ENCODE results near the gene UTY. TPM values are rescaled to one million over a fixed set of nuclear protein-coding genes. Genes with fewer than 3 reads are reported as not detected.

UTY gene
- total and polyA plus RNA-seq, 9 of the 15 experiments (the other 6 are each of a cell fraction or from before 2014, with no cell fraction given): 0.09 TPM; not detected in 8

DNA sequence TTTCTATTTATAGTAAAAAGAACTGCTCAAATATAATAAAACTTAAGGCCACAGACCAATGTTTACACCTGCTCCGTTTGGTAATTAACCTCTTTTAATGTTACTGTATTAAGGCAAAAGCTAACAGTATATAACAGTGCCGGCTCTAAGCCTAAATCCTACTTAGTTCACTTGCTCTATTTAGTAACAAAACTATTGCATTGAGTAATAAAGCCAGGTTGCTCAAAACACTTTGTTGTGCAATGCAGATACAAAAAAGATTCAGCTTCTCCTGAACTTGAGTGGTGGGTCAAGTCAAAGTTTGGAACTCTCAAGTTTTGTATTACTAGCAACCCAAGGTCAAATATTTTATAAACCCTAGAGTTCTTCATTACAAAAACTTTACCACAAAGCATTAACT, 116.2 kb downstream of the UTY start (continued):
- TF ChIP-seq, protein P1, sequence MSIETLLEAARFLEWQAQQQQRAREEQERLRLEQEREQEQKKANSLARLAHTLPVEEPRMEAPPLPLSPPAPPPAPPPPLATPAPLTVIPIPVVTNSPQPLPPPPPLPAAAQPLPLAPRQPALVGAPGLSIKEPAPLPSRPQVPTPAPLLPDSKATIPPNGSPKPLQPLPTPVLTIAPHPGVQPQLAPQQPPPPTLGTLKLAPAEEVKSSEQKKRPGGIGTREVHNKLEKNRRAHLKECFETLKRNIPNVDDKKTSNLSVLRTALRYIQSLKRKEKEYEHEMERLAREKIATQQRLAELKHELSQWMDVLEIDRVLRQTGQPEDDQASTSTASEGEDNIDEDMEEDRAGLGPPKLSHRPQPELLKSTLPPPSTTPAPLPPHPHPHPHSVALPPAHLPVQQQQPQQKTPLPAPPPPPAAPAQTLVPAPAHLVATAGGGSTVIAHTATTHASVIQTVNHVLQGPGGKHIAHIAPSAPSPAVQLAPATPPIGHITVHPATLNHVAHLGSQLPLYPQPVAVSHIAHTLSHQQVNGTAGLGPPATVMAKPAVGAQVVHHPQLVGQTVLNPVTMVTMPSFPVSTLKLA (conservative IDR thresholded peaks at IDR 0.05): no peak
- TF ChIP-seq HSF4 (CRISPR knock-in tag; IDR thresholded peaks at IDR 0.05; ENCODE audit: borderline replicate concordance): no peak

DNA sequence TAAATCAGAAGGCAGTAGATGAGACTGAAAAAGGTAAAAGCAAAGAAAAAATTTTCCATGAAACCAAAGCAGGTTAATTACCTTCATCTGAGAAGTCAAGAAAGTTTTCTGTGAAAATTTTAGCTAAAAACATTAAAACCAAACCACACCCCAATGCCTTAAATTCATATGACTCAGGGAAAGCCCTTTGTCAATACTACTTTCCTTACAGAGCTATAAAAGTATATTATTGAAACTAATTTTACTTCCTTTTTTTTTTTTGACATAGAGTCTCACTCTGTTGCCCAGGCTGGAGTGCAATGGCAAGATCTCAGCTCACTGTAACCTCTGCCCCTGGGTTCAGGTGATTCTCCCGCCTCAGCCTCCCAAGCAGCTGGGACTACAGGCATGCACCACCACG, 117.2 kb downstream of the UTY start:
- POLR2A ChIA-PET: no interaction called here
- H3K9ac ChIP-seq (ENCODE audit: insufficient read depth in 1 of 2, low read depth in 2 of 2, low read length in 2 of 2): no peak overlapping the region
- H3K79me2 ChIP-seq (ENCODE audit: control insufficient read depth, insufficient read depth, low read length): no peaks in the 10 kb centered on the region
- no peaks in the 10 kb centered on the region for H3K4me1 ChIP-seq (replicated peaks in 1 of 2; ENCODE audit: control insufficient read depth in 2 of 2, insufficient read depth in 2 of 2, low read length in 2 of 2)
- H2AFZ ChIP-seq (ENCODE audit: low read depth, low read length): no peak overlapping the region
- no peak overlapping the region for H3K27ac ChIP-seq (ENCODE audit: extremely low read depth, low read depth, low read length)
- in situ Hi-C loops (cut with MboI): no loop called here
- CTCF ChIA-PET (ENCODE audit: low intra/inter-chr PET ratio): no interaction called here
- no peak overlapping the region for H3K4me2 ChIP-seq (ENCODE audit: insufficient read depth, low read length)
- no peak for ATAC-seq
- no peak for FAIRE-seq
- no peaks in the 10 kb centered on the region for H4K20me1 ChIP-seq (replicated peaks; ENCODE audit: control insufficient read depth, insufficient read depth, low read length)
- H3K36me3 ChIP-seq (ENCODE audit: control insufficient read depth, insufficient read depth, low read length): no peaks in the 10 kb centered on the region
- no peaks in the 10 kb centered on the region for H3K9me3 ChIP-seq (replicated peaks; ENCODE audit: control insufficient read depth, insufficient read depth, low read depth, low read length)
- intact Hi-C loops (cut with micrococcal nuclease): no loop called here
- no TSS peak for BruUV-seq (replicated peaks)
- H3K27me3 ChIP-seq (ENCODE audit: control insufficient read depth in 2 of 2, insufficient read depth in 2 of 2, low read length in 2 of 2): no peaks in the 10 kb centered on the region
- WGBS (ENCODE audit: insufficient coverage, low coverage, missing lambda C conversion rate): no CpG with 5 or more reads among the region's 2 CpGs
- DNase-seq (ENCODE audit: extremely low read depth in 1 of 4, low spot score in 3 of 4): no peak
- H3K4me3 ChIP-seq: no peak overlapping the region
- H3K9me1 ChIP-seq (ENCODE audit: control insufficient read depth, insufficient read depth, low read length): no peaks in the 10 kb centered on the region
- TF ChIP-seq, protein P2, sequence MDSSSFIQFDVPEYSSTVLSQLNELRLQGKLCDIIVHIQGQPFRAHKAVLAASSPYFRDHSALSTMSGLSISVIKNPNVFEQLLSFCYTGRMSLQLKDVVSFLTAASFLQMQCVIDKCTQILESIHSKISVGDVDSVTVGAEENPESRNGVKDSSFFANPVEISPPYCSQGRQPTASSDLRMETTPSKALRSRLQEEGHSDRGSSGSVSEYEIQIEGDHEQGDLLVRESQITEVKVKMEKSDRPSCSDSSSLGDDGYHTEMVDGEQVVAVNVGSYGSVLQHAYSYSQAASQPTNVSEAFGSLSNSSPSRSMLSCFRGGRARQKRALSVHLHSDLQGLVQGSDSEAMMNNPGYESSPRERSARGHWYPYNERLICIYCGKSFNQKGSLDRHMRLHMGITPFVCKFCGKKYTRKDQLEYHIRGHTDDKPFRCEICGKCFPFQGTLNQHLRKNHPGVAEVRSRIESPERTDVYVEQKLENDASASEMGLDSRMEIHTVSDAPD (CRISPR knock-in tag; IDR thresholded peaks at IDR 0.05): no peak
- TF ChIP-seq, protein P3, sequence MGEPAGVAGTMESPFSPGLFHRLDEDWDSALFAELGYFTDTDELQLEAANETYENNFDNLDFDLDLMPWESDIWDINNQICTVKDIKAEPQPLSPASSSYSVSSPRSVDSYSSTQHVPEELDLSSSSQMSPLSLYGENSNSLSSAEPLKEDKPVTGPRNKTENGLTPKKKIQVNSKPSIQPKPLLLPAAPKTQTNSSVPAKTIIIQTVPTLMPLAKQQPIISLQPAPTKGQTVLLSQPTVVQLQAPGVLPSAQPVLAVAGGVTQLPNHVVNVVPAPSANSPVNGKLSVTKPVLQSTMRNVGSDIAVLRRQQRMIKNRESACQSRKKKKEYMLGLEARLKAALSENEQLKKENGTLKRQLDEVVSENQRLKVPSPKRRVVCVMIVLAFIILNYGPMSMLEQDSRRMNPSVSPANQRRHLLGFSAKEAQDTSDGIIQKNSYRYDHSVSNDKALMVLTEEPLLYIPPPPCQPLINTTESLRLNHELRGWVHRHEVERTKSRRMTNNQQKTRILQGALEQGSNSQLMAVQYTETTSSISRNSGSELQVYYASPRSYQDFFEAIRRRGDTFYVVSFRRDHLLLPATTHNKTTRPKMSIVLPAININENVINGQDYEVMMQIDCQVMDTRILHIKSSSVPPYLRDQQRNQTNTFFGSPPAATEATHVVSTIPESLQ (CRISPR knock-in tag; IDR thresholded peaks at IDR 0.05): no peak
- TF ChIP-seq HNRNPK (IDR thresholded peaks at IDR 0.05; ENCODE audit: low read depth, low read length, poor library complexity, severe bottlenecking) (no peak), RFX7 (CRISPR knock-in tag; IDR thresholded peaks at IDR 0.05) (no peak), ZNF507 (tag; conservative IDR thresholded peaks at IDR 0.05) (no peak), ZBTB8A (IDR thresholded peaks at IDR 0.05; ENCODE audit: partially characterized antibody) (no peak), BMI1 (IDR thresholded peaks at IDR 0.05; ENCODE audit: low read length) (no peak), ZNF23 (CRISPR knock-in tag; IDR thresholded peaks at IDR 0.05) (no peak), ZKSCAN8 (CRISPR knock-in tag; IDR thresholded peaks at IDR 0.05) (no peak), ZNF133 (CRISPR knock-in tag; IDR thresholded peaks at IDR 0.05) (no peak), XRCC5 (IDR thresholded peaks at IDR 0.05; ENCODE audit: low read depth, low read length) (no peak), ZNF431 (CRISPR knock-in tag; IDR thresholded peaks at IDR 0.05) (no peak), CREBBP (IDR thresholded peaks at IDR 0.05; ENCODE audit: low read depth, low read length) (no peak), RBM22 (IDR thresholded peaks at IDR 0.05; ENCODE audit: low read depth, low read length, poor library complexity, severe bottlenecking) (no peak)
- TF ChIP-seq, protein P4, sequence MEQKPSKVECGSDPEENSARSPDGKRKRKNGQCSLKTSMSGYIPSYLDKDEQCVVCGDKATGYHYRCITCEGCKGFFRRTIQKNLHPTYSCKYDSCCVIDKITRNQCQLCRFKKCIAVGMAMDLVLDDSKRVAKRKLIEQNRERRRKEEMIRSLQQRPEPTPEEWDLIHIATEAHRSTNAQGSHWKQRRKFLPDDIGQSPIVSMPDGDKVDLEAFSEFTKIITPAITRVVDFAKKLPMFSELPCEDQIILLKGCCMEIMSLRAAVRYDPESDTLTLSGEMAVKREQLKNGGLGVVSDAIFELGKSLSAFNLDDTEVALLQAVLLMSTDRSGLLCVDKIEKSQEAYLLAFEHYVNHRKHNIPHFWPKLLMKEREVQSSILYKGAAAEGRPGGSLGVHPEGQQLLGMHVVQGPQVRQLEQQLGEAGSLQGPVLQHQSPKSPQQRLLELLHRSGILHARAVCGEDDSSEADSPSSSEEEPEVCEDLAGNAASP (IDR thresholded peaks at IDR 0.05): no peak
